ENCODE data around the gene TNFRSF8.

The TNFRSF8 gene

DNA sequence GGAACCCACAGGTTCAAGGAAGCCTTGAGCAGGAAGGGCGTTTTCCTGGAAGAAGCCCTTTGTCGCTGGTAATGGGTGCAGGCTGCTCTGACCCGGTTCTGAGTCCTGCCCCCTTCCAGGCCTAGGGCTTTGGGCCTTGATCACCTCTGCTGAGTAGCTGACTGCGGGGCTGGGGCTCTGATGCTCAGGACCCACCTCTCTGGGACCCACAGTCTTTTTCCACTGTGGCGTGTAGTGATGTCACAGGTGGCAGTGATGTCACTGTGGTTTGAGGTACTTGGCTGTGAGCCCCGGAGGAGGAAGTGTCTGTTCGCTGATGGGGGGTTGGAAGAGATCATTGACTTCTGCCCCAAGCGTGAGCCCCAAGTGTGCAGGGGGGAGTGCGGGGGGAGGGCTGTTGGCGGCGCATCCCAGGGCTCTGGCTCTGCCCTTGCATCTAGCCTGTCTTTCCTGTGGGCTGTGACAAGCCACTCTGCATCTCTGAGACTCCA lies 110.6 kb downstream of the TNFRSF8 start:
- peak; percentile 95 for DNase-seq (ENCODE audit: low read depth in 2 of 2)

DNA sequence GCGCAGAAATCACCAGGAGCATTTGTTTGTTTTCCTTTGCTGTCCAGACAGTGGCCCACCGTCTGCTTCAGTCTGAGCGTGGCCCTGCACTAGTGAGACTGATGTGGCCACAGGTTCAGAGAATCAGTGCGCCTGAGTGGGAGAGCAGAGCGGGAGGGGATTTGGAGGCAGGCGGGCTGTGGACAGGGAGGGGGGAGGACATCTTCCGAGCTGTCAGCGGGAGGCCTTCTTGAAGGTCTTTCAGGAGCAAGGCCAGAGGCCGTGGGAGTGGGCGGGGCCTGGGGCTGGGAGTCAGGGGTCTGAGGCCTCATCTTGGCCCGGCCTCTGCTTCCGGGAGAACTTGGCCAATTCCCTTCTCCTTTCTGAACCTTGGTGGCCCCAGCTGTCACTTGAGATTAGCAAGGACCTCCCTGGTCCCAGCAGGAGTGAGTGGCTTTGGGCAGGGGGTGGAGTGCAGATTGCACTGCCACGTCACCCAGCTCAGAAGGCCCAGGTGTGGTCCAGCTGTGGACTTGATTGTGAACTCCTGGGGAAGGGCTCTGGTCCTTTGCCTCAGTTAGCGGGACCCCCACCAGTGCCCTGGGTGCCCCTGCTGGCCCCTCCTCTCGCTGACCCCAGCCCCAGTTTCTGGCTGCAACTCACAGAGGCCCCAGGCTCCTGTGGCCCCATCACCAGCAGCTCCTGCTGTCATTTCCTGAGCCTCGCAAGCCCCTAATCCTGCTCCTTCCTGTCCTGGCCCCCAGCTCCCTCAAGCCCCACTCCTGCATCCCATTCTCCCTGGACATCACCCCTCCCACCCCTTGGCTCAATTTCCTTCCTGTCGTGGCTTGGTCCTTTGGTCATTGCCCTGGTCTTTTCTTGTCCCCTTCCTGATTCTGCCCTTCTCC lies 112.1 kb downstream of the TNFRSF8 start:
- no peak for DNase-seq (ENCODE audit: low read depth in 2 of 2)

DNA sequence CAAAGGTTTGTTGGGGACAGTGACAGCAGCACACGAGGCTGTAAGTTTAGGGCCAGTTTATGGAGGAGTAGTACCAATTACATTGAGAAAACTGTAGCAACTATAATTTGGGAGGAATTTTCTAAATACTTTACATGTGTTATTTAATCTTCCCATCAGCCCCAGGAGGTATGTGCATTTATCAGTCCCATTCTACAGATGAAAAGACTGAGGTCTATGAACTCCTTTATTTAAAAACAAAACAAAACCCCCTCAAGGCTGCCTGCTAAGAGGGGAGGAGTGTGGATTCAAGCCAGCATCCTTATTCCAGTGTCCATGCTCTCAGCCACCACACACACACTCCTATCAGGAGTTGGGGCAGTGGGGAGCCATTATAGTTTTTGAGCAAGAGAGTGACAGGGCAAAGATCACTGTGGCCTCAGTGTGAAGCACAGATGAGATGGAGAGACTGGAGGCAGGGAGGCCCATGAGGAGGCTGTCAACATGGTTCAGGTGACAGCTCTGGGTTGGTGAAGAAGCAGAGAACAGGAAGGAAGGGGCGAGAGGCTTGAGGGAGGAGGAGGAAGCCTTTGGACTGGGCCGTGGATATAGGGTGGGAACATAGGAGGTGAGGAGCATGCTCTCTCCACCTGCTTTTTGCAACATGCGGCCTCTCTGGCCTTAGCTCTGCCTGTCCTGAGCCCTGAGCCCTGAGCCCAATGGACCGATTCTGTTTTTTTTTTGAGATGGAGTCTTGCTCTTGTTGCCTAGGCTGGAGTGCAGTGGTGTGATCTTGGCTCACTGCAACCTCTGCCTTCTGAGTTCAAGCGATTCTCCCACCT lies 113.4 kb downstream of the TNFRSF8 start:
- no peak for DNase-seq (ENCODE audit: low read depth in 2 of 2)

DNA sequence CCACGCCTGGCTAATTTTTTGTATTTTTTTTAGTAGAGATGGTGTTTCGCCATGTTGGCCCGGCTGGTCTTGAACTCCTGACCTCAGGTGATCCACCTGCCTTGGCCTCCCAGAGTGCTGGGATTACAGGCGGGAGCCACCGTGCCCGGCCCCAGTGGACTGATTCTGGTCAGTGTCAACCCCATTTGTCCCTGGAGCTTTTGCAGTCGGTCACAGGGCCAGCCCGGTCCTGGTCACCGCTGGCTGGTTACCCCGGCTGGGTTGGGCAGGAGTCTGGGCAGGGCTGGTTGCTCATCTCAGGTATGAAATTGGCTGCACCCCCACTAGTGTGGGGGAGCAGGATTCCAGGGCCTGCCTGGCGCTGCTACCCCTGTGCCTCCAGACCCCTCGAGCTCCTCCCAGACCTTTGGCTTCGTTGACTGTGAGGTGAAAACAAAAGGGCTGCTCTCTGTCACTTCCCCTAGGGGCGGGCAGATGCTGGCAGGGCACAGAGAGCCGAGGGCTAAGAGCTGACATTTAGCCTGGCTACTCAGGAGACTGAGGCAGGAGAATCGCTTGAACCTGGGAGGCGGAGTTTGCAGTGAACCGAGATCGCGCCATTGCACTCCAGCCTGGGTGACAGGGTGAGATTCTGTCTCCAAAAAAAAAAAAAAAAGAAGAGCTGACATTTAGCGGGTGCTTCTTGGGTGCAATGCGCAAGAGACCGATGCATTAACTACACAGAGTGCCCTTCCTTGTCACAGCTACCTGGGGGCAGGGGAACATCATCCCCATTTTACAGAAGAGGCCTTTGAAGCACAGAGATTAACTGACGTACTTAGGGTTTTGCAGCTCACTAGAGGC lies 114.3 kb downstream of the TNFRSF8 start:
- DNase-seq (ENCODE audit: low read depth in 2 of 2): no peak

DNA sequence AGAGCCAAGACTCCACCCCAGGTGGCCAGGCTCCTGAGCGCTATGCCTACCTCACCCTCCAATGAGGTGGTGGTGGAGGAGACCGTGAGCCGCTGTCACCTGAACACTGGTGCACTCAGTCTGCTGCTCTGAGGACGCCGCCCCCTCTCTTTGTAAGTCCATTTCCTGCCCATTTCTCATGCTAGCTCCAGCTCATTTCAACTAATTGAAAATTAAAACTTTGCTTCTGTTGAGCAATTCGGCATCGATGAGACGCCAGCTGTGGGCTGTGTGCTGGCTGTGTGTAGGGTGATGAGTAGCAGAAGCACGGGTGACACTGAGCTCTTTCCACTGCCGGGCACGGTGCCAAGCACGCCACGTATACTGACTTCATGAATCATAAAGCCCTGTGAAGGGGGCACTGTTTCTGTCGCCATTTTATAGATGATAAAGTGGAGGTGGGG lies 114.9 kb downstream of the TNFRSF8 start:
- DNase-seq (ENCODE audit: low read depth in 2 of 2): peak; percentile 94 to 96

DNA sequence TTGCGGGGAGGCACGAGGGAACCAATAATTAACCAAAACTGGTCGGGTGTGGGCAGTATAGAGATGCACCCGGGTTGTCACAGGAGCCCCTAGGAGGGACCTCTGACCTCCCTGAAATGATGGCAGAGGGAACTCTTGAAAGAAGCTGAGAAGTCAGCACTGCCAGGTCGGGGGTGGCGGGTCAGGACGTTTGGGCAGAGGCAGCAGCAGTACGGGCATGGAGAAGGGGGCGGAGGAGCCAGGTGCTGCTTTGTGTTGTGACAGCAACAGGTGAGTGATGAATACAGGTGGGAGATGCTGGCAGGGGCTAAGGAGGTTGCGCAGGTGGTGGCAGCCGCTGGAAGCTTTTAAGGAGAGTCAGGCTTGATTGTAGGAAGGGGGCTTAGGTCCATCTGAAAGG lies 115.4 kb downstream of the TNFRSF8 start:
- no peak for DNase-seq (ENCODE audit: low read depth in 2 of 2)

DNA sequence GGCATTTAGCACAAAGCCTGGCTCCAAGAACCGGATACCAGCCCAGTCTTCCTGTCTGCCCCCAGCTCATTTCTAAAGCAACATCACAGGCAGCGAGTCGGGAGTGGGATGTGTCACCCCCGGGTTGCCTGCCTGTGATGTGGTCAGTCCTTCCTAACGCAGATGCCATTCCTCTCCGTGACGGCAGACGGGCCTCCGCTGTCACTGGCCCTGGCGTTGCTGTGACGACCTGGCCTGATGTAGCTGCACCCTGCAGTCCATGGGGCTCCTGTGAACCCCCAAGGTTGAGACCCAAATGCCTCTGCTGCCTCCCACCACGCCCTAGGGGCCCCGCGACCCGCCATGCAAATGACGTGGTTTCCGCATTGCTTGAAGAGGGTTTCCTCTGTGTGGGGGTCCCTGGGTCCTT lies 116.0 kb downstream of the TNFRSF8 start:
- DNase-seq (ENCODE audit: low read depth in 2 of 2): peak; percentile 66 to 78

DNA sequence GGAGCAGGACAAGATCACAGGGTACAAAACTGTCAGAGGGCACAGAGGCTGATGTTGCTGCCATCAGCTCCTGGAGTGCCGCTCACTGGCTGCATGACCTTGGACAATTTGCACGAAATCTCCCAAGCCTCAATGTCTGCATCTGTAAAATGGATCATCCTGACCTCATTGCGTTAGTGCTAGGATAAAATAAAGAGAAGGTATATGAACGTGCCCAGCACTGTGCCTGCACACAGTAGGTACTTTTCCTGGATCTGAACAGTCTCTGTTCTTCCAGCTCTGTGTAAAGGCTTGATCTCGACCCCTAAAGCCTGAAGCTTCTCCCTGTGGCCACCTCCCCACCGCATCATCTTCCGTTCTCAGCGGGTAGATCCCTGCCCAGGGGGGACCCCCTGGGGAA lies 116.6 kb downstream of the TNFRSF8 start:
- DNase-seq (ENCODE audit: low read depth in 2 of 2): no peak

DNA sequence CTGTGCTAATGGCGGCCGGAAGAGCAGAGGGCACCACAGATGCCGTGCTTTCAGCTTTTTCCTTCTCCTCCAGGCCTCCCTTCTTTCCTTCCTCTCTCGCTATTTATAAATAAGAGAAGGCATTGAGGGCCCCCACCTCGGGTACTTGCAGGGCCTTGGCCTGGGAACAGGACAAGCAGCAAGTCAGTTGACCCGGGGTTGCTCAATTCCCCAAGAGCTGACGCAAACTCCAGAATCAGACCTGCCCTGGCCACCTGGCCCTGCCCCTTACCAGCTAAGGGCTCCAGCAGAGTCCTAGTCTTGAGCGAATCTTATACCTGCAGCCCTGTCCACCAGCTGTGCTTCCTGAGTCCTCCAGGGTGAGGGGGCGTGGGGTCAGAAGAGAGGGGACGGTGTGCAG lies 117.2 kb downstream of the TNFRSF8 start:
- no peak for DNase-seq (ENCODE audit: low read depth in 2 of 2)

DNA sequence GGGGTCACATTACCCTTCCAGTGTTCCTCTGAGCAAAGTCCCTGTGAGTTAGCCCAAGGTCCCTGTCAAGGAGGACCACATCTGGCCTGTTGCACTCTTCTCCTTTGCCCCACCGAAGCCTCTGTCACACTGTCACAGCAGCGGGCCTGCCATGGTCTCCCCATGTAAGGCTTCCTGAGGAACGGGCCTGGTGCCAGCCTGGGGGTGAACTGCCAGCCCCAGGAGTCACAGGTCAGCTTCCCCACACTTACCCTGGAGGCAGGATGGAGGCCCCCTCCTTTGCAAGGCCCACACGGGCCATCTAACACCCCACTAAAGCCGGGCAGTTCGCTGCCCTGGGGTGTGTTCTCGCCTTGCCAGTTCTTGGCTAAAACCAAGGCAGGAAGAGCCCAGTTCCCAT lies 117.8 kb downstream of the TNFRSF8 start:
- no peak for DNase-seq (ENCODE audit: low read depth in 2 of 2)

DNA sequence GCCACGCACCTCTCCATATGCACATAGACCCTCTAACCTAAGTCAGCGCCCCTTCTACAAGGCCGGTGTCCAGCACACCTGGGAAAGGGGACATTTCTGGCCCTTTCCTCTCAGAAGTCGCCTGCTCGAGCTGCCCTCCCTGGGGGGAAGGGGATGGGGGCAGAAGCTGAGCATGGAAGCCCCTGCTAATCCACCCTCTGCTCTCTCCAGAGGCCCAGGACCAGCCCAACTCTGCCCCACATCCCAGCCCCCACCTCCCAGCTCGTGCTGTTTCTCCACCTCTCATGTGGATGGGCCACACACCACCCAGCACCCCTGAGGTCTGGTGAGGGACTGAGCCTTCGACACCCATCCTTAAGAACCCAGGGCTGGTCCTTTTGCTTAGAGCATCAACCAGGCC lies 118.5 kb downstream of the TNFRSF8 start:
- no peak for DNase-seq (ENCODE audit: low read depth in 2 of 2)

DNA sequence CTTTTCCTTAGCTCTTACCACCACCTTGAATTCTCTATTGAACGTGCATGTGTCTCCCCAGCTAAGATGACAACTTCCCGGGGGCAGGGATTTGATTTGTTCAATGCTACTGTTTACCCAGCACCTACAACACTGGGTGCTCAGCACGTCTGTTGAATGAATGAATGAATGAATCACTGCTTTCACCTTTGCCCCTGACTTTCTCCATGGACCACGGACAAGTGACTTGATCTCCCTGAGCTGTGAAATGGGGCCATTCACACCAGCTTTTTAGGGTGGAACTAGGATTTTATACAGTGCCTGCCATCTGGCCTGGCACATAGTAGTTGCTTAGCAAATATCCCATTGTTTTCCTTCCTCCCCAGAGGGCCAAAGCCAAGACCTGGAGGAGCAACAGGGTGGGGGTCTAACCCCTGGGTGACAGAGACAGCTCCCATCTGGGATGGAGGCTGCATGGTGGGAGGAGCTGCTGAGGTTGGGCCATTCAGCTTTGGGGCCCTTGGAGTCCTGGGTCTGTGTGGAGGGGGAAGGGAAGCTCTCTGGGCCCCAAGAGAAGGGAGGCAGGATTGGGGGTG lies 119.4 kb downstream of the TNFRSF8 start:
- no peak for DNase-seq (ENCODE audit: low read depth in 2 of 2)

DNA sequence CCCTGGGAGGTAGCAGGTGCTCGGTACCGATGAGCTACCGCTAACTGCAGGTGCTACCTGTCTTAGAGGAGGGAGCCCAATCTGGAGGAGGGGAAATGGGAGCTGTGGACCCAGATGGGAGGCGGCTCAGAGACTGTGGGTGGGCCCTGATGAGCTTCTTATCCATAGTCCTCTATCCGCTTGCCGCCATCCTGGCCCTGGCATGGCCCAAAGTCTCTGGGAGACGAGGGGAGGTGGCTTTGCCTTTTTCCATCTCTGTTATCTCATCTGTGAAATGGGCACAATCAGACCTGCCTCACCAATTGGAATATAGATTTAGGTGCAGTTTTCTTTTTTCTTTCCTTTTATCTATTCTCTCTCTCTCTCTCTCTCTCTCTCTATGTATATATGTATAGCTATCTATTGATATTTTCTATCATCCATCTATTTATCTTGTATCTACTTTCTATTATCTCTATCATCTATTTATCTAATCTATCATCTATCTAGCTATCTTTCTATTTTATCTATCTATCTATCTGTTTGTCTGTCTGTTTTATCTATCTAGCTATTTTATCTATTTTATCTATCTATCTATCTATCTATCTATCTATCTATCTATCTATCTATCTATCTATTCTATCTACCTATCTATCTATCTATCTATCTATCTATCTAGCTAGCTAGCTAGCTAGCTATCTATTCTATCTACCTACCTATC lies 120.1 kb downstream of the TNFRSF8 start:
- no peak for DNase-seq (ENCODE audit: low read depth in 2 of 2)

DNA sequence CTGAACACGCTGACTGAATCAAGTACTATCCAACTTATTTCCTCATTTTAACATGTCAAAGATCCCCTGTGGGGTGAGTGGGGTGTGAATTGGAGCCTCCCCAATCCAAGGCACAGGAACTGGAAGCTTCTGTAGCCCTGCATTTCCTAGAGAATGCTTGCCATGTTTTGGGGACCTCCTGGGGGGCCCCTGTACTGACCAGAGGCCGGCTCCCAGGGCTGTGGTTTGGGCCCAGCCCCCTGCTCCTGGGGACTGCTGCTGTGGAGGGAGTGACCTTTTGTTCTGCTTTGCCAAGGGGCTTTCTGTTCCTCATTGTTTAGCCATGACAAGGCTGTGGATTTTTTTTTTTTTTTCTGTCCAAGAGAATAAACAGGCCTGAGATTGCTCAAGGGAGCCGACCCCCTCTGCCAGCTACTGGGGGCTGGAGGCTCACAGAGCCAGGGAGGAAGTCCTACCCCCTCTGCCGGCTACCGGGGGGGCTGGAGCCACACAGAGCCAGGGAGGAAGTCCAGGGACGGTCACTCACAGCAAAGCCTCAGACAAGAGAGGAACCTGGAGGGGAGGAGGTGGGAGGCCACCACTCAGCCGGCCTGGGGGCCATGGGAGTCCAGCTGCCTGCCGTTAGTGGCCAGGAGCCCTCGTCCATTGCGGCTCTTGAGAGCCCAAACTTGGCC lies 121.0 kb downstream of the TNFRSF8 start:
- no peak for DNase-seq (ENCODE audit: low read depth in 2 of 2)

DNA sequence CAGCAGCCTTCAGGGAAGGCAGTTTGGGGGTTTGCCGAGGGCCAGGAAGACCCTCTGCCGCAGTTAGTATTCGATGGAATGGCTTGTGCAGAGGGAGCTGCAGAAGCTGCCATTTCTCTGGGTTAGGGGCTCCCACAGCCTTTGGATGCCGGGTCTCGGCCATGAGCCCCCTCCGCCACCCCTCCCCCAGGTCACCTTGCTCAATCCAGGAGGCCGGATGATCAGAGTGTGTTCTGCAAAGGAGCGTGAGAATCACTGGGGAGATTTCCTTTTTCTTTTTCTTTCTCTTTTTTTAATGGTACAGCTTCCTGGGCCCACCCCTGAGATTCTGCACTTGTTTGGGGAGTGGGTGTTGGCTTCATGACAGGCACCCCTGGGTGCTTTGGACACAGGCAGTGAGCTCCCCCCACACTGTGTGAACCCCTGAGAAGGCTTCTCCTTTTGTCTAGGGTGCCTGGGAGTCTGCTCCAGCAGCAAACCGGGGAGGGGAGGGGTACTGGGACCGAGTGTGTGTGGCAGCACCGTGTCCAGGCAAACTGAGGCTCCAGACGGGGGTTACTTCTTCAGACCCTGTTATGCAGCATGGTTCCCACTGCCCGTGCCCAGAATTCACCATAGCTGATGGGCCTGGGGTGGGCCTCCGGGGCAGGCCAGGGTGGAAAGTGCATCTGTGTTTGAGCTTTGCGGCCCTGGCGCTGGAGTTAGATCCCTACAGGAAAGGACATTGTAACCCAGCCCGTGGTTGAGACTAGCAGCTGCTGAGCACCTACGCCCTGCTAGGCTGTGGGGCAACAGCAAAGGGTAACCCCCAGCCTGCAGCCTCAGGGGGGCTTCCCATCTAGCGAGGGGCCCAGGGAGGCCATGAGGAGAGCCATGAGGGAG lies 122.2 kb downstream of the TNFRSF8 start:
- DNase-seq (ENCODE audit: low read depth in 2 of 2): no peak

DNA sequence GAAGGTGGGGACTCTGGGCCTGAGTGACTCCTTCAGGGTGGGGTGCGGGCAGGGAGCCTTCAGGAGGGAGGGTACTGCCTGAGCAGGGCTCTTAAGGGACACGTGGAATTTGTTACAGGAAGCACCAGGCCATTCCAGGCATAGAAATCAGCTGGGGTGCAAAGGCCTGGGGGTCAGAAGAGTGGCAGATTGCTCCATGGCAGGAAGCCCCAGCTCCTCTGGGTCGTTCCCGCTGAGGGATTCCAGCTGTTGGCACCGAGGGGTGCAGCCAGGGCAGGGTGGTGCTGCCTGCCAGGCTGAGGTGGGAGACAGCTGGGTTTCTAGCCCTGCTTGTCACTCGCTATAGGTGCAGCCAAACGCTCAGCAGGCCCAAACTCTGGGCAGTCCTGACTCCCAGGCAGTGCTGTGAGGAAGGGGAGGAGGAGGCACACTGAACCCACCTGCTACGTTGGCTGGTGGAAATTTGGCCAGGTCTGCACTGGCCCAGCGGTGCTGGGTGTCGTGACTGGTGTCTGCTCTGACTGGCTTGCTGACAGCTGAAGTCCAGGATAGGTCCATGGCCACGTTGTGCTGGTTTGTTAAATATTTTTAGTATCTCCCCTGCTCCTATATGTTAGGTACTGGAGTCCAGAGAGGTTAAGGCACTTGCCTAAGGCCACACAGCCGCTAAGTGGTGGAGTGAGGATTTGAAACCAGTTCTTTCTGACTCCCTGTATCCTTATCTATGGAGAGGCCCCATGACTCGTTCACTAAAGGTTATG lies 123.0 kb downstream of the TNFRSF8 start:
- no peak for DNase-seq (ENCODE audit: low read depth in 2 of 2)

DNA sequence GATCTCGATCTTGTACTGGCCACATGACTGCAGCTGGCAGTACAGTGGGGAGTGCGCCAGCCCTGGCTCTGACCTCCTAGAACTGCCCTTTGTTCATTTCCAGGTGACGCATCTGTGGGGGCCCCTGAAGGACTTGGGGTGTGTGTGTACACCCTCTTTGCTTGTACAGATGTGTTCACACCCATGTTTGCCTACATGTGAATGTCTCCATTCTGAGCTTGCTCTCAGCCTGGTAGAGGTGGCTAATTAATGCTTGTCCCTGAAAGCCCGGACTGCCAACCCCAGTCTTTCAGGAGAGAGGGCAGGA lies 123.5 kb downstream of the TNFRSF8 start:
- DNase-seq (ENCODE audit: low read depth in 2 of 2): no peak

DNA sequence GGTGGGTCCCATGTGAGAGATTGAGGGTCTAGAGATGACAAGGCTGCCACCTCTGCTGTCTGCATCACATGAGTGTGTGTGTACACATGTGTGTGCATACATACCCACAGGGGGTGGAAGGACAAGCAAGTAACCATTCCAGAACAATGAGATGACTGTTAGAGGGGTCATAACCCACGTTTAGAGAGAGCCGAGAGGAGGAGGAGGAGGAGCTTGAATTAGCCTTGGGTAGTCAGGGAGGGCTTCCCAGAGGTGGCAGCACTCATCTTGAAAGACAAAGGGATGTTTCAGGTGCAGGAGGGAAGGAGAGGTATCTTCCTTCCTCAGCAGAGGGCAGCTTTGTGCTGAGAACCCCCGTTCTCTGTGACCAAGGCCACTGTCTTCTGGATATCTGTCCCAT lies 125.0 kb downstream of the TNFRSF8 start:
- no peak for DNase-seq (ENCODE audit: low read depth in 2 of 2)

Measured in activated CD8-positive, alpha-beta memory T cell treated with anti-CD3 and anti-CD28 coated beads for 4 hours (primary cell).